GM12878 (cell line): ENCODE measurements around the gene PADI4. TPM values are rescaled to one million over a fixed set of nuclear protein-coding genes. Genes with fewer than 3 reads are reported as not detected.

ENCODE experiments used
- ATAC-seq: fragments of 200-7000 bp; cut with Tn5 transposase; 3 replicates; pipeline ENCODE4 v1.9.1; 2020; ENCODE audit warnings: mild to moderate bottlenecking, moderate library complexity
- BruUV-seq: library from RNA; stranded (reverse); fragments of 400-500 nt; replicated peaks from 2 replicates; lab custom pipeline; 2021; lab: Mats Ljungman, UMichigan
- CTCF ChIA-PET: fragments of 300-600 bp; sonication (Branson Sonifier 250); formaldehyde crosslinking; extraction: SDS; loops from one replicate; lab custom pipeline; 2021; ENCODE audit warnings: inconsistent platforms; lab: Yijun Ruan, JAX
- POLR2A ChIA-PET: fragments of 350-600 bp; formaldehyde crosslinking; extraction: SDS; loops from one replicate; lab custom pipeline; 2021; ENCODE audit warnings: inconsistent platforms; lab: Charles Lee
- RAD21 ChIA-PET: fragments of 300-600 bp; sonication (Branson Sonifier 250); formaldehyde crosslinking; loops from one replicate; lab custom pipeline; 2023; ENCODE audit warnings: antibody characterized with exemption; ENCODE audit not compliant: unreplicated experiment; lab: Charles Lee
- SMC1A ChIA-PET: fragments of 300-600 bp; sonication (Branson Sonifier 250); formaldehyde crosslinking; loops from one replicate; lab custom pipeline; 2023; ENCODE audit not compliant: unreplicated experiment, uncharacterized antibody; lab: Charles Lee
- DNase-seq: peaks from one replicate; pipeline ENCODE4 v3.0.0-alpha.2; 2011; ENCODE audit warnings: low read depth, low spot score
- FAIRE-seq: peaks from 3 replicates; lab custom pipeline; 2011; peaks lifted over from hg19 to GRCh38; lab: Jason Lieb, UNC
- H2AFZ ChIP-seq: 2 replicates; pipeline ENCODE4 v1.6.0; 2011; ENCODE audit warnings: low read depth, low read length, control low read depth; ENCODE audit not compliant: control insufficient read depth
- H3K27ac ChIP-seq: 2 replicates; pipeline ENCODE4 v1.5.1; 2011; ENCODE audit warnings: control low read depth; ENCODE audit not compliant: control insufficient read depth, insufficient read depth
- H3K27me3 ChIP-seq, 2 experiments: replicated peaks in 1 of 2; 2 replicates each; pipeline versions ENCODE4 v1.6.0 to v1.6.1; 2011; ENCODE audit warnings: low read length in 1 of 2; ENCODE audit not compliant: control insufficient read depth in 2 of 2, insufficient read depth in 2 of 2
- H3K36me3 ChIP-seq, 2 experiments: 2 replicates each; pipeline ENCODE4 v1.5.1; 2011; ENCODE audit warnings: low read length in 1 of 2; ENCODE audit not compliant: control insufficient read depth in 2 of 2, insufficient read depth in 2 of 2
- H3K4me1 ChIP-seq: 2 replicates; pipeline ENCODE4 v1.6.1; 2011; ENCODE audit warnings: mild to moderate bottlenecking, low read length, moderate library complexity, mixed read lengths; ENCODE audit not compliant: control insufficient read depth, insufficient read depth
- H3K4me2 ChIP-seq: 2 replicates; pipeline ENCODE4 v1.6.0; 2011; ENCODE audit warnings: control low read depth; ENCODE audit not compliant: control insufficient read depth, insufficient read depth
- H3K4me3 ChIP-seq: fragments of 200-600 bp; sonication (generic); 2 replicates; pipeline ENCODE4 v1.5.1; 2016
- H3K79me2 ChIP-seq: 2 replicates; pipeline ENCODE4 v1.6.0; 2011; ENCODE audit warnings: low read length; ENCODE audit not compliant: control insufficient read depth, insufficient read depth
- H3K9ac ChIP-seq: 2 replicates; pipeline ENCODE4 v1.8.0; 2011; ENCODE audit warnings: low read length, control low read depth, mixed read lengths; ENCODE audit not compliant: control insufficient read depth, insufficient read depth
- H3K9me3 ChIP-seq: replicated peaks from 3 replicates; pipeline ENCODE4 v1.5.1; 2011; ENCODE audit warnings: mild to moderate bottlenecking, low read length; ENCODE audit not compliant: control insufficient read depth, insufficient read depth
- H4K20me1 ChIP-seq: 2 replicates; pipeline ENCODE4 v1.6.0; 2011; ENCODE audit not compliant: control insufficient read depth, insufficient read depth
- BACH1 ChIP-seq: fragments of 450-650 bp; IDR thresholded peaks from 2 replicates; pipeline ENCODE4 v1.6.1; 2017; ENCODE audit warnings: mild to moderate bottlenecking, borderline replicate concordance
- BCL11A ChIP-seq: IDR thresholded peaks from 2 replicates; pipeline ENCODE4 v1.6.1; 2011; ENCODE audit warnings: low read depth, low read length
- CEBPZ ChIP-seq: fragments of 150-350 bp; IDR thresholded peaks from 2 replicates; pipeline ENCODE4 v1.6.1; 2016; ENCODE audit warnings: low read depth, low read length
- GABPA ChIP-seq: IDR thresholded peaks from 2 replicates; pipeline ENCODE4 v1.6.1; 2014; ENCODE audit warnings: antibody characterized with exemption, low read depth, mild to moderate bottlenecking, inconsistent platforms
- HDAC2 ChIP-seq: fragments of 200-600 bp; sonication (generic); IDR thresholded peaks from 2 replicates; pipeline ENCODE4 v1.6.1; 2017
- IKZF2 ChIP-seq, 2 experiments: fragments of 450-650 bp; IDR thresholded peaks; 2 replicates each; pipeline ENCODE4 v1.6.1; 2017; ENCODE audit warnings: mild to moderate bottlenecking in 2 of 2, moderate library complexity in 2 of 2
- MAX ChIP-seq: IDR thresholded peaks from 2 replicates; pipeline ENCODE4 v1.6.1; 2012; ENCODE audit warnings: low read depth, low read length, improper control_type of control experiment
- MEF2B ChIP-seq: fragments of 450-650 bp; IDR thresholded peaks from 2 replicates; pipeline ENCODE4 v1.6.1; 2018; ENCODE audit warnings: mild to moderate bottlenecking, moderate library complexity; ENCODE audit not compliant: partially characterized antibody, poor library complexity, severe bottlenecking
- RELB ChIP-seq: fragments of 450-650 bp; IDR thresholded peaks from 2 replicates; pipeline ENCODE4 v1.6.1; 2017; ENCODE audit warnings: low read depth, mild to moderate bottlenecking, moderate library complexity
- RFX5 ChIP-seq: IDR thresholded peaks from 2 replicates; pipeline ENCODE4 v1.6.1; 2011; ENCODE audit warnings: low read depth, low read length, improper control_type of control experiment
- RUNX3 ChIP-seq: IDR thresholded peaks from 2 replicates; pipeline ENCODE4 v1.6.1; 2012; ENCODE audit warnings: low read length, inconsistent platforms
- SKIL ChIP-seq: fragments of 450-650 bp; IDR thresholded peaks from 2 replicates; pipeline ENCODE4 v1.6.1; 2017; ENCODE audit warnings: mild to moderate bottlenecking, low read depth, inconsistent platforms; ENCODE audit not compliant: poor library complexity, severe bottlenecking
- SPI1 ChIP-seq: IDR thresholded peaks from 2 replicates; pipeline ENCODE4 v1.6.1; 2011; ENCODE audit warnings: low read depth, mild to moderate bottlenecking, low read length, moderate library complexity, borderline replicate concordance; ENCODE audit not compliant: insufficient read depth
- SREBF1 ChIP-seq: IDR thresholded peaks from 2 replicates; pipeline ENCODE4 v1.6.1; 2012; ENCODE audit warnings: mild to moderate bottlenecking, low read length
- TAF1 ChIP-seq: IDR thresholded peaks from 2 replicates; pipeline ENCODE4 v1.6.1; 2011; ENCODE audit warnings: mild to moderate bottlenecking, low read depth, low read length, borderline replicate concordance
- ZNF24 ChIP-seq: fragments of 450-650 bp; IDR thresholded peaks from 2 replicates; pipeline ENCODE4 v1.6.1; 2017; ENCODE audit warnings: antibody characterized with exemption, mild to moderate bottlenecking
- WGBS: methylation state at CpG from one replicate; pipeline ENCODE4 v1.1.6; 2016; ENCODE audit warnings: low lambda C conversion rate; ENCODE audit not compliant: insufficient replicate concordance, insufficient coverage; ENCODE audit errors: missing lambda C conversion rate; 5-methylcytosine and 5-hydroxymethylcytosine counted together
- in situ Hi-C: fragments of 300-500 bp; cut with MboI; formaldehyde crosslinking; loops from 9 replicates; pipeline ENCODE4 v1.14.3; 2018; ENCODE audit warnings: mixed read lengths
- intact Hi-C: fragments of 100-400 bp; cut with micrococcal nuclease; formaldehyde crosslinking; loops from one replicate; pipeline ENCODE4 v1.14.2; 2022; ENCODE audit not compliant: unreplicated experiment
- polyA plus RNA-seq, 11 experiments: library from polyadenylated mRNA; depleted of rRNA in 4 of 11; unstranded in 6 of 11; stranded (reverse) in 5 of 11; fragments of >200 nt; fragmentation: Nextera tagmentation in 4 of 11; fragmentation: Illumina TruSeq in 1 of 11; extraction: Ambion mirVana in 4 of 11; extraction: Trizol in 1 of 11; gene quantifications; 1 replicate in 1 of 11; 2 replicates in 10 of 11; pipeline versions ENCODE4 v1.2.1 to v1.2.3, GENCODE V29; 2011 to 2016; ENCODE audit warnings: inconsistent platforms in 2 of 11, missing spikeins in 2 of 11, low read depth in 1 of 11
- total RNA-seq, 4 experiments: library from RNA; depleted of rRNA in 3 of 4; stranded (reverse); fragments of >200 nt in 3 of 4; fragmentation: Illumina TruSeq in 1 of 4; extraction: Trizol in 1 of 4; gene quantifications; 2 replicates each; pipeline versions ENCODE4 v1.2.1 to v1.2.3, GENCODE V29; 2013 to 2021

PADI4 gene
- total and polyA plus RNA-seq, 10 of the 15 experiments (the other 5 are each of a cell fraction or from before 2014, with no cell fraction given), result 0.08 to 0.47 (median 0.15) TPM; not detected in 3

DNA sequence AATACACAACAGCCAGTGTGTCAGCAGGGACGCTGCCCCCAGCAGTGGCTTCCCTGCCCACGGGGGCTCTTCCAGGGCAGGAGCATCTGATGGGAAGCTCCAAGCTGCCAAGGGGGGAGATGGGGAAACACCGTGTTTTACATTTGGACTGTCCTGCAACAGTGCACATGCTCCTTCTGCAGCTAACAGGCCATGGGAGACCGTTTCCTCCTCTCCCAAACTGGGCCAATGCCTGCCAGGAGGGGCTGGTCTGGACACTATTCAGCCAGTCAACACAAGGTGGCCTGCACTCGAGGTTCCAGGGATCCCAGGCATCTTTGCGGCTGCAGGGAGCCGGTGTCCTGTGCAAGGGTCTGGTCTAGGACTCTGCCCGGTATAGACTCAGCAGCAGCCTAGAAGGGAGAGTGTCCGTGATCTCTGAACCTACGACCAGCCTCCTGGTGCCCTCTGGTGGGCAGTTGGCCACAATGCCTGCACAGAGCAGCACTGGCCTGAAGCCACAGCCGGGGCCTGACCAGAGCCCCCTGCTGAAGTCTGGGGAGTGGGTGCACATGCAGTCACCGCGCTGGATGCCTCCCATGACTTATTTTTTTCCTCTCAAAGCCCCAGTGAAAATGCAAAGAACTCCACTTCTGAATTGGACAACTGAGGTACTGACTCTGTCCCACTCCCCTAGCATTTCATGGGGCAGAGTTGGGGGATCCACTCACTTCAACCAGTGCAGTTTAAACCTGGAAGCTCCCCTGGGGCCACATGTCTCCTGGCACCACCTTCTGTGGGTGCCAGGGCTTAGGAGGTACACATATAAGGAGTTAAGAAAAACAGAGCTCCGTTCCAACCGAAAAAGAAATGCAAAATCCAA lies 98.1 kb downstream of the PADI4 start:
- intact Hi-C loops (no loop called here), in situ Hi-C loops (no loop called here)
- POLR2A ChIA-PET, result no interaction called here
- no peaks in the 10 kb centered on the region for H3K27me3 ChIP-seq
- H3K79me2 ChIP-seq, result no peaks in the 10 kb centered on the region
- H3K4me3 ChIP-seq, result no peak overlapping the region
- BruUV-seq, result no TSS peak
- ATAC-seq, result peak; percentile 96
- 51% methylated on average over 15 of the region's 15 CpGs for WGBS
- SMC1A ChIA-PET, result no interaction called here
- no peak overlapping the region for H3K27ac ChIP-seq
- no peak for DNase-seq
- no peaks in the 10 kb centered on the region; the same call in 1 of the 2 replicates for H4K20me1 ChIP-seq
- H3K9ac ChIP-seq, result no peak overlapping the region
- H3K9me3 ChIP-seq, result no peaks in the 10 kb centered on the region
- peak; percentile 59 for FAIRE-seq
- RAD21 ChIA-PET, result no interaction called here
- peaks cover 21 to 24% of the 10 kb centered on the region in 2 experiments; a peak in 3 of 4 replicates for H3K36me3 ChIP-seq
- H2AFZ ChIP-seq, result no peak overlapping the region
- CTCF ChIA-PET, result interaction anchor here (0.6 to 1.6 kb wide), 8 partner anchors 9 to 280 kb away, joined by 3 to 4 read pairs (median 4); no protein-coding TSS in a partner anchor
- H3K4me2 ChIP-seq, result no peak overlapping the region
- no peaks in the 10 kb centered on the region for H3K4me1 ChIP-seq
- no peak for TF ChIP-seq HDAC2
- TF ChIP-seq TAF1, result no peak
- TF ChIP-seq BACH1, result no peak; the same call in 1 of the 2 replicates
- no peak for TF ChIP-seq ZNF24
- TF ChIP-seq RUNX3, result peak; percentile 26; the same call in 1 of the 2 replicates
- no peak for TF ChIP-seq GABPA
- no peak for TF ChIP-seq MAX
- no peak for TF ChIP-seq SREBF1
- TF ChIP-seq CEBPZ, result no peak
- no peak for TF ChIP-seq RELB
- no peak for TF ChIP-seq BCL11A
- TF ChIP-seq SKIL, result no peak
- no peak for TF ChIP-seq SPI1
- no peak for TF ChIP-seq RFX5
- TF ChIP-seq MEF2B, result no peak
- TF ChIP-seq IKZF2 (IDR thresholded peaks at IDR 0.05), result no peak
